ENCODE measurements around the gene CDX1.
A peak's percentile ranks its signal among the peaks of the same experiment; 100 is the strongest.

Gene CDX1

DNA sequence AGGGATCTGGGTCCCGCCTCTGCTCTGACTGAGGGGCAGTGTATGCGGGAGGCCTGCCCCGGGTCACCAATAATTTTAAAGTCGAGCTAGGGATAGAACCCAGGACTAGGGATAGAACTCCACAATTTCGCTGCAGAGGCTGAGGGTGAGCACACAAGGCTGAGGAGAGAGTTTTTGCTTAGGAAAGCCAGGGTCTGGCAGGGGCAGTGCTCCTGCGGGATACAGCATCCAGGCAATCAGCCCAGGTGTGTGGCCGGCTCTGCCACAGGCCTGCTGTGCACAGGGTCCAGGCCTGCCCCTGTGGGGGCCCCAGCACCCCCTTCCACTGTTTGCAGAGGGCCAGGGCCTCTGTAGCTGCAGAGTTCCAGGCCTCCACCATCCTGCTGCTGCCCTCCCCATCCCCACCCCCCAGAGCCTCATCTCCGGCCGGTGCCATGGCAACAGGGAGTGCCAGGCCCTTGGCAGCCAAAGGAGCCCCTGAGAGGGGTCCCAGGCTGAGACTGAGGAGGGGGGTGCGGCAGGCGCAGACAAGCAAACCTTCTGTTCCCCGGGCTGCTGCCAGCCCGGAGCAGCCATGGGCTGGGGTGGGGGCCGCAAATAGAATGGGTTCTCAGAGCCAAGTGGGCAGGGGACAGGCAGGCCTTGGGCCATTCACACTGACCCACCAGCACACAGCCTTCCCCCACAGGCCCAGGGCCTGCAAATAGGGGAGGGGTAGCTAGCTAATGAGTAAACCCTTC is 19.5 kb upstream of the CDX1 start:
- DNase-seq, result no peak

DNA sequence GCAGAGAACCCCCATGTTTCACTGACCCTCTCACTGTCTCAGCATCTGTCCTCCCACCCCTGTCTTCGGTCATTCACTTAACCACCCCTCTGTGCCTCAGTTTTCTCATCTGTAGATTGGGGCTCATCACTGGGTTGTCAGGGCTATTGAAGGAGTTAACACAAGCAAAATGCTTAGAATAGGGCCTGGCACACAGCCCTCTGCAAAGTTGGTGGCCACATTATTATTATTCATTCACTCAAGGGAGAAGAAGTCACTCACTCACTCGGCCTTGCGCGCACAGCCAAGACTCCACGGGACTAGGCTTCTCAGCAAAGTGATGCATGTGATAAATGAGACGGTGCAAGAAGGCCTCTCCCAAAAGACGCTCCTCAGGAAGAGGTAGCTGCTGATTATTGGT is 18.9 kb upstream of the CDX1 start:
- DNase-seq, result no peak

- no peak for DNase-seq
Measured at GRCh38 chr5:150148117-150148927, 18.3 kb upstream of the CDX1 start.

- no peak for DNase-seq
Measured at GRCh38 chr5:150149618-150150017, 17.0 kb upstream of the CDX1 start.

DNA sequence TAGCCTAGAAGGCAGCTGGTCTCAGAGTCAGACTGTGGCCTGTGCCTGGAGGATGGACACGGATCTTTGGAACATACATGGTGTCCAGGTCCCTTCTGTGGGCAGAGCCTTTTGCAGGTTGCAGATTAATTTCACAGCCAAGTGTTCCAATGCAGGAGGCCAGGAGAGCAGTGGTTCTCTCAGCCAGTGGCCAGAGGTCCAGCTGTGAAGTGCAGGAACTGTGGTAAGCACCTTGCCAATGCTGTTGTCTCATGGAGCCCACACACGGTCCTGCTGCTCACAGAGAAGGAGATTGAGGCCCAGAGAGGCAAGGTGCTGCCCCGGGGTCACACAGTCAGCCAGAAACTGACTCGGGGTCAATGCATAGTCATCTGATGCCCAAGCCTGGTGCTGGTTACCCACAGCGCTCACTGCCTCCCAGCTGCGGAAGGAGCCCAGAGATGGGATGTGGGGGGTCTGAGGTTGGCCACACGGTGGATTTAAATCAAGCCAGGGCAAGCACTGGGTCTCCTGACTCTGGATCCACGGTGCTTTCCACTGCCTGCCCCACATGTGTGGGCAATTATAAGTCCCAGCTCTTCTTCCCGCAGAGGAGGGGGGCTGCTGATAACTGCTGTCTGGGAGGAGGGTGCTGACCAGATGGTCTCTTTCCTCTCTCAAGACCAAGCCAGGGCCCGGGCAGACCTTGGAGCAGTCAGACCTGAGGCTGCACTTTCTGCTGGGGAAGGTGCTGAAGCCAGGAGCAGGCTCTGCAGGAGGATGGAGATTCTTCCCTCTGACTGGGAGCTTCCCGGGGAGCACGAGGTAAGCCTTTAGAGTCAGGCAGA is 13.7 kb upstream of the CDX1 start:
- no peak for DNase-seq

DNA sequence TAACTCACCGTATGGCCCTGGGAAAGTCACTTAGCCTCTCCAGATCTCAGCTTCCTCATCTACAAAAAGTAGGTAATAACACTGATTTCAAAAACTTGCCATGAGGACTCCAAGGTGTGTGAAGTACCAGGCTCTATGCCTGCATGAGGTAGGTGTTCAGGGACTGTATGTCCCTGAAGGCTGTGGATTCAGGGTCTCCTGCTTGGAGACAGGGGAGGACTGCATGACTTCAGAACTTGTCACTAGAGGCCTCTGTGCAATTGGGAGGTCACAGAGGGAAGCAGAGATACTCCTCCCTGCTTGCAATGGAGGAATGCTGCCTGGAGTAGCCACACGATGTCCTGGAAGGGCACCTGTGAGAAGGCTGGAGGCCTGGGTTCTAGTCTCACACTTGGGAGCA is 13.1 kb upstream of the CDX1 start:
- no peak for DNase-seq

DNA sequence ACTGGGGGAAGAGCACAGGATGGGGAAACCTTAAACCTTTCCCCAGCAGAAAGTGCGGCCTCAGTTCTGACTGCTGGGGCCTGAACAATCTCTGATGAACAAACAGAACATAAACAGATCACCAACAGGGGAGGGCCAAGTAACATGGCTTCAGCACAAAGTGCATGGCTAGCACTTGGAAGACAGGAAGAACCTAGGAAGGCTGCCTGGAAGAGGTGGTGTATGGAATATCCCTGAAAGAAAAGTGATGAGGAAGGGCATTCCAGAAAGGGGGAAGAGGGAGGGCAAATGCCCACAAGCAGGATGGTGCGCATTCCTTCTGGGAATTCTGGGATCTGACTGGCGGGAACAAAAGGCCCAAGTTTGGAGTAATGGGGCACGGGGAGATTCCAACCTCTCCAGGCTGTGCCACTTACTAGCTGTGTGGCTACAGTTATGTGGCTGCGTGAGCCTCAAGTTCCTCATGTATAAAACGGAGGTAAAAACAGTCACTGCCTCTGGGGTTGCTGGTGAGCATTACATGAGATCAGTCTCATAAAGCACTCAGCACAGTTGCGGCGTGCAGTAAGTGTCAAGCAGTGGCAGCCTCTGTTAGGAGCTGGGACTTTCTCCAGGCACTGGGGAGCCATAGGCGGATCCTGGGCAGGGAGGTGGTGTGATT is 12.5 kb upstream of the CDX1 start:
- no peak for DNase-seq

- no peak for DNase-seq
Measured at GRCh38 chr5:150154618-150155128, 11.9 kb upstream of the CDX1 start.

- DNase-seq, result peak; percentile 10 to 14
Measured at GRCh38 chr5:150155258-150156026, 11.1 kb upstream of the CDX1 start, which contains the start of gene PDGFRB. Gene PDGFRB, minus strand, starts transcription at chr5:150155845. Its CDS starts 18,798 bp downstream, at chr5:150137047.

GRCh38 chr5:150156027-150156368 is 10.6 kb upstream of the CDX1 start:
- DNase-seq, result no peak

DNA sequence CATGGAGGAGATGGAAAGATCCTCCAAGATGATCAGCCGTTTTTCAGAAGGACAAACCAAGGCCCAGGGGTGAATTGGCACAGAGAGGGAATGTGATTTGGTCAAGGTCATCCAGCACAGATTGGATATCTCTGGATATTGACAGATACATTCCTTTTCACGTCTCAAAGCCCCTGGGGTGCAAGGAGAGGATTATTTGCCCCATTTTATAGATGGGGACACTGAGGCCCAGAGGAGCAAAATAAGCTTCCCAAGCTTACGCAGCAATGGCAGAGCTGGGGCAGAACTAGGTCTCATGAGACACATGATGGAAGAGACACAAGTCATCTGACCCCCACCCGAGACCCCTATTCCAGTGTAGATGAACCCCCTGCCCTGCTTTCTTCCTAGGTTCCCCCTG is 10.0 kb upstream of the CDX1 start:
- no peak for DNase-seq

DNA sequence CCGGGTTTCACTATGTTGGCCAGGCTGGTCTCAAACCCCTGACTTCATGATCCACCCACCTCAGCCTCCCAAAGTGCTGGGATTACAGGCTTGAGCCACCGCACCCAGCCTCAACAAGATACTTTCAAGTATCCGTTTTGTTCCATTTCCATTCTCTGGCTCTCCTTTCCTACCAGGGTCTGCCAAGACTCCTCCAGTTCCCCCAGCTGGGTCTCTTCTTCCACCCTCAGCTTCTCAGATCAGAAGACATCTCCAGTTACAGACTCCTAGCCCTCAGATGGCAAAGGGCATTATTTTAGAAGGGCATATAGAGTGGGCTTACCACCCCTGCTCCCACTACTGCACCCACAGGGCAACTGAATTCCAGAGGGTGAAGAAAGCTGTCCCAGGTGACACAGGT is 9.4 kb upstream of the CDX1 start:
- DNase-seq, result no peak

GRCh38 chr5:150158170-150158949 is 8.2 kb upstream of the CDX1 start:
- no peak for DNase-seq

GRCh38 chr5:150159031-150159430 is 7.5 kb upstream of the CDX1 start:
- no peak for DNase-seq

- DNase-seq, result no peak
Measured at GRCh38 chr5:150159741-150160179, 6.8 kb upstream of the CDX1 start.

- no peak for DNase-seq
Measured at GRCh38 chr5:150160448-150161081, 6.0 kb upstream of the CDX1 start.

GRCh38 chr5:150161242-150162141 is 5.1 kb upstream of the CDX1 start:
- DNase-seq, result peak; percentile 51 to 66

- DNase-seq, result no peak
Measured at GRCh38 chr5:150162142-150162513, 4.5 kb upstream of the CDX1 start.

- DNase-seq, result no peak
Measured at GRCh38 chr5:150163035-150163434, 3.5 kb upstream of the CDX1 start.

All from activated CD4-positive, alpha-beta T cell treated with anti-CD3 and anti-CD28 coated beads for 4 hours (primary cell).